ENCODE results near the gene TRABD2B.

GRCh38 chr1:47793563-47793962 is 203.6 kb downstream of the TRABD2B start:
- TF ChIP-seq CTCF (IDR thresholded peaks at IDR 0.05): no peak
- no peak for TF ChIP-seq ZFX (IDR thresholded peaks at IDR 0.05; ENCODE audit: borderline replicate concordance)
